HepG2 (cell line): ENCODE data around the gene HSD11B2. TPM values are rescaled to one million over a fixed set of nuclear protein-coding genes. Genes with fewer than 3 reads are reported as not detected.

ENCODE experiments used
- BORCS8-MEF2B ChIP-seq: sonication (generic); formaldehyde crosslinking; IDR thresholded peaks from 2 replicates; pipeline ENCODE4 v1.8.0; 2022; ENCODE audit warnings: mild to moderate bottlenecking, missing genetic modification reagents
- DR1 ChIP-seq: sonication (generic); formaldehyde crosslinking; IDR thresholded peaks from 2 replicates; pipeline ENCODE4 v1.8.0; 2021; ENCODE audit warnings: mild to moderate bottlenecking, missing genetic modification reagents, inconsistent platforms
- HNRNPLL ChIP-seq: fragments of 200-400 bp; formaldehyde crosslinking; IDR thresholded peaks from 2 replicates; pipeline ENCODE4 v1.6.1; 2017; ENCODE audit warnings: mild to moderate bottlenecking, low read depth, low read length; ENCODE audit not compliant: poor library complexity, severe bottlenecking
- KLF12 ChIP-seq: sonication (generic); formaldehyde crosslinking; IDR thresholded peaks from 2 replicates; pipeline ENCODE4 v1.4.0; 2020; ENCODE audit warnings: missing genetic modification reagents, borderline replicate concordance
- MAX ChIP-seq: IDR thresholded peaks from 2 replicates; pipeline ENCODE4 v1.6.1; 2012; ENCODE audit warnings: inconsistent platforms
- NONO ChIP-seq, 2 experiments: fragments of 450-650 bp in 1 of 2; sonication (generic) in 1 of 2; formaldehyde crosslinking in 1 of 2; IDR thresholded peaks in 1 of 2; conservative IDR thresholded peaks in 1 of 2; 2 replicates each; pipeline versions ENCODE4 v1.6.1 to v1.8.0; 2017 to 2022; ENCODE audit warnings: mild to moderate bottlenecking in 1 of 2, missing genetic modification reagents in 1 of 2, moderate library complexity in 1 of 2
- PATZ1 ChIP-seq: sonication (generic); formaldehyde crosslinking; IDR thresholded peaks from 2 replicates; pipeline ENCODE4 v1.4.0; 2020; ENCODE audit warnings: missing genetic modification reagents
- SMYD3 ChIP-seq: sonication (generic); formaldehyde crosslinking; IDR thresholded peaks from 2 replicates; pipeline ENCODE4 v1.8.1; 2023; ENCODE audit warnings: mild to moderate bottlenecking, missing genetic modification reagents
- STAG1 ChIP-seq: sonication (generic); formaldehyde crosslinking; IDR thresholded peaks from 2 replicates; pipeline ENCODE4 v1.4.0; 2020; ENCODE audit warnings: missing genetic modification reagents
- TBX2 ChIP-seq: sonication (generic); formaldehyde crosslinking; IDR thresholded peaks from 2 replicates; pipeline ENCODE4 v1.5.0; 2020; ENCODE audit warnings: missing genetic modification reagents, mild to moderate bottlenecking, borderline replicate concordance
- ZBTB38 ChIP-seq: sonication (generic); formaldehyde crosslinking; IDR thresholded peaks from 2 replicates; pipeline ENCODE4 v1.5.1; 2020; ENCODE audit warnings: mild to moderate bottlenecking, missing genetic modification reagents
- ZBTB46 ChIP-seq: sonication (generic); formaldehyde crosslinking; IDR thresholded peaks from 2 replicates; pipeline ENCODE4 v1.4.0; 2020; ENCODE audit warnings: mild to moderate bottlenecking, missing genetic modification reagents, borderline replicate concordance
- ZNF264 ChIP-seq: sonication (generic); formaldehyde crosslinking; IDR thresholded peaks from 2 replicates; pipeline ENCODE4 v1.4.0; 2020; ENCODE audit warnings: missing genetic modification reagents
- ZNF567 ChIP-seq: sonication (generic); formaldehyde crosslinking; IDR thresholded peaks from 2 replicates; pipeline ENCODE4 v1.8.1; 2023; ENCODE audit warnings: mild to moderate bottlenecking, missing genetic modification reagents, borderline replicate concordance
- ZNF574 ChIP-seq: sonication (generic); formaldehyde crosslinking; IDR thresholded peaks from 2 replicates; pipeline ENCODE4 v1.4.0; 2020; ENCODE audit warnings: missing genetic modification reagents
- polyA plus RNA-seq, 8 experiments: library from polyadenylated mRNA; depleted of rRNA in 3 of 8; stranded (reverse) in 7 of 8; unstranded in 1 of 8; fragments of >200 nt; fragmentation: Illumina TruSeq in 4 of 8; extraction: Trizol in 4 of 8; gene quantifications; 2 replicates each; pipeline versions ENCODE4 v1.2.1 to v1.2.3, GENCODE V29; 2011 to 2016; ENCODE audit warnings: low read depth in 4 of 8, missing spikeins in 1 of 8, mixed read lengths in 1 of 8; ENCODE audit not compliant: insufficient read depth in 1 of 8
- total RNA-seq, 5 experiments: library from RNA; depleted of rRNA; stranded (reverse); fragments of >200 nt; fragmentation: Illumina TruSeq; extraction: Trizol; gene quantifications; 2 replicates each; pipeline ENCODE4 v1.2.3, GENCODE V29; 2016; ENCODE audit warnings: low read depth in 1 of 5
- TF ChIP-seq, protein P1 (sequence below): sonication (generic); formaldehyde crosslinking; IDR thresholded peaks from 2 replicates; pipeline ENCODE4 v1.4.0; 2020; ENCODE audit warnings: missing genetic modification reagents
- TF ChIP-seq, protein P2 (sequence below): sonication (generic); formaldehyde crosslinking; IDR thresholded peaks from 2 replicates; pipeline ENCODE4 v1.4.0; 2020; ENCODE audit warnings: missing genetic modification reagents

Gene HSD11B2
- total and polyA plus RNA-seq, 2 of the 13 experiments (the other 11 are each of a cell fraction or from before 2014, with no cell fraction given), result 8.9 to 13.6 TPM

- TF ChIP-seq, protein P1, sequence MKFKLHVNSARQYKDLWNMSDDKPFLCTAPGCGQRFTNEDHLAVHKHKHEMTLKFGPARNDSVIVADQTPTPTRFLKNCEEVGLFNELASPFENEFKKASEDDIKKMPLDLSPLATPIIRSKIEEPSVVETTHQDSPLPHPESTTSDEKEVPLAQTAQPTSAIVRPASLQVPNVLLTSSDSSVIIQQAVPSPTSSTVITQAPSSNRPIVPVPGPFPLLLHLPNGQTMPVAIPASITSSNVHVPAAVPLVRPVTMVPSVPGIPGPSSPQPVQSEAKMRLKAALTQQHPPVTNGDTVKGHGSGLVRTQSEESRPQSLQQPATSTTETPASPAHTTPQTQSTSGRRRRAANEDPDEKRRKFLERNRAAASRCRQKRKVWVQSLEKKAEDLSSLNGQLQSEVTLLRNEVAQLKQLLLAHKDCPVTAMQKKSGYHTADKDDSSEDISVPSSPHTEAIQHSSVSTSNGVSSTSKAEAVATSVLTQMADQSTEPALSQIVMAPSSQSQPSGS (CRISPR knock-in tag), result no peak
- TF ChIP-seq KLF12 (CRISPR knock-in tag), result no peak
- 0 out of 2 replicates have a peak, but pooled peaks have one; percentile 5 for TF ChIP-seq ZNF264 (CRISPR knock-in tag)
- no peak for TF ChIP-seq SMYD3 (CRISPR knock-in tag)
- TF ChIP-seq ZNF574 (CRISPR knock-in tag), result peak; percentile 36; the same call in 1 of the 2 replicates
- no peak for TF ChIP-seq ZBTB46
- TF ChIP-seq ZNF567 (CRISPR knock-in tag), result no peak
- 0 out of 2 replicates have a peak, but pooled peaks have one; percentile 13 for TF ChIP-seq ZBTB38 (CRISPR knock-in tag)
- 0 out of 2 replicates have a peak, but pooled peaks have one; percentile 7 for TF ChIP-seq DR1
- TF ChIP-seq BORCS8-MEF2B (CRISPR knock-in tag), result peak; percentile 12; the same call in 1 of the 2 replicates
- TF ChIP-seq, protein P2, sequence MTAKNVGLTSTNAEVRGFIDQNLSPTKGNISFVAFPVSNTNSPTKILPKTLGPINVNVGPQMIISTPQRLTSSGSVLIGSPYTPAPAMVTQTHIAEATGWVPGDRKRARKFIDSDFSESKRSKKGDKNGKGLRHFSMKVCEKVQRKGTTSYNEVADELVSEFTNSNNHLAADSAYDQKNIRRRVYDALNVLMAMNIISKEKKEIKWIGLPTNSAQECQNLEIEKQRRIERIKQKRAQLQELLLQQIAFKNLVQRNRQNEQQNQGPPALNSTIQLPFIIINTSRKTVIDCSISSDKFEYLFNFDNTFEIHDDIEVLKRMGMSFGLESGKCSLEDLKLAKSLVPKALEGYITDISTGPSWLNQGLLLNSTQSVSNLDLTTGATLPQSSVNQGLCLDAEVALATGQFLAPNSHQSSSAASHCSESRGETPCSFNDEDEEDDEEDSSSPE (CRISPR knock-in tag), result peak; percentile 25; the same call in 1 of the 2 replicates
- TF ChIP-seq NONO (IDR thresholded peaks at IDR 0.05), result no peak
- no peak for TF ChIP-seq NONO (CRISPR knock-in tag; conservative IDR thresholded peaks at IDR 0.05)
- peak; percentile 49; the same call in 1 of the 2 replicates for TF ChIP-seq MAX
- TF ChIP-seq TBX2, result no peak
- peak; percentile 77 for TF ChIP-seq HNRNPLL
- peak; percentile 83 for TF ChIP-seq PATZ1 (CRISPR knock-in tag)
- TF ChIP-seq STAG1 (CRISPR knock-in tag), result no peak; the same call in 1 of the 2 replicates
These were observed at the start of gene HSD11B2 (continued) for GRCh38 chr16:67430977-67431774.
